HCEC 1CT (cell line): ENCODE measurements around the gene FKBP5.

ENCODE experiments used
- DNase-seq: peaks from one replicate; pipeline ENCODE4 v3.0.0-alpha.2; 2017

FKBP5 gene

GRCh38 chr6:35534407-35535170, 154.1 kb downstream of the FKBP5 start:
- no peak for DNase-seq

DNA sequence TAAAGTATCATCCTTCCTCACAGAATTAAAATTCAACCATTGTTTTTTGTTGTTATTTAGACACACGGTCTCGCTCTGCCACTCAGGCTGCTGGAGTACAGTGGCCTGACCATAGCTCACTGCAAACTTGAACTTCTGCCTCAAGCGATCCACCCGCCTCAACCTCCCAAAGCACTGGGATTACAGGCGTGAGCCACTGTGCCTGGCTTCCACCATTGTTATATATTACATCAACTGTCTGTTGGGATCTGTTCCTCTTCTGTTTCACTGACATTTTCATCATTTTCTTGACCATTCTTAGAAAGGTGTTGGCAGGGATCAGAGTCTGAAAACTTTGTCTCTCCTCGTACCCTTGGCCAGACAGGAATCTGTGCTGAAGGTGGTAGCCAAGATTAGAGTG, 154.7 kb downstream of the FKBP5 start:
- DNase-seq: no peak

- no peak for DNase-seq
Measured at GRCh38 chr6:35532126-35532525, 156.6 kb downstream of the FKBP5 start.

- DNase-seq: no peak
Measured at GRCh38 chr6:35524380-35525020, 164.2 kb downstream of the FKBP5 start.
